DMS53 treated with DMSO at 0.1 percent for 48 hours (cell line): ENCODE results near the gene DCT.
A peak's percentile ranks its signal among the peaks of the same experiment; 100 is the strongest.

Source experiments
- DNase-seq: peaks from one replicate; lab custom pipeline; 2025; ENCODE audit not compliant: unreplicated experiment; lab: John Stamatoyannopoulos, UW

The DCT gene

DNA sequence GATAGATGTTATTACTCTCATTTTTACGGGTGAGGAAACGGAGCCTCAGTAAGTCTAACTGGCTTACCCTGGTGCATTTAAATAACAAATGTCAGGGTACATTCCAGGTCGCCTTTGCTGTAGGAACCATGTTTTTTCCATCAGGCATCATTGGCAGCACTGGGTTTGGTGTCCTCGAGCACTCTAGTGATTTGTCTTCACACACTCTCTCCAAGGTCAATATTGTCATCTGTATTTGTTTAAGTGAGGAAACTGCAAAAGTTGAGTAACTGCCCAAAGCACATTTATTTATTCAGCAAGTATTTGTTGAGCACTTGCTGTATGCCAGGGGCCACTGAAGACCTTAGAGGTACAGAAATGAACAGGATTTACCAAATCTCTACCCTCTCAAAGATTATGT, 78.6 kb downstream of the DCT start:
- peak; percentile 0 for DNase-seq

DNA sequence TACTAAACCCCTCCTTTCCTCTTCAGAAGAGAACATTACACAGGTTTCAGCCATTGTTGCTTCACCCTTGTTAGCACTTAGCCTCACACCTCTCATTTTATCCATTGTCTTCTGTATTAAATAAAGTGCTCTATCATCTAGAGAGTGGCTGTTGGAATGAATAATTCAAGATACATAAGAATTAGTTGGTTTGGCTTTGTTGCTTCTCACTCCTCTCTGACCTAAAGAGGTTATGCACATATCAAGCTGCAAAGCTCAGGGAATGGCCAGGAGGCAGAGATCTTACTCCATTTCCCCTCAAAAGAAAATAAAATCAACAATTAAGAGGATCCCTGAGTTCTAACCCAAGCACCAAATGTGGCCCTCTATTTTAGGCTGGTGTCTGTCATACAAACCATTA, 79.7 kb downstream of the DCT start:
- no peak for DNase-seq

DNA sequence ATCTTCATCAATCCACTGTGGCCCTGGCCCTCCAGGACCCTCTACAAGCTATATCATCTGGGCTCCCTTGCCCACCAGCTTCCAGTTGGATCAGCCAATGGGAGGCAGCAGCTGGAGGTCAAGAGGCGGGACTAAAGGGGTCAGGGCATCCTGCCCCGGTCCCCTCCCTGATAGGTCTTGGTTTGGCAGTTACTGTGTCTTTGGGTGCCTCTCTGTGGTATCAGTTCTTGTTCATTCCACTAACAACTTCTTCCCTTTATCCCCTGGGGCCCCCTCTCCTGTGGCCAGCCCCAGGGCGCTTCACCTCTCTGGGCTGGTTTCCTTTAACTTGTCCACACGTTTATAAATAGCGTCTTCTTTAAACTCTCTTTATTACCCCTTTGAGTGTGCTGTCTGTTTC, 83.6 kb downstream of the DCT start:
- no peak for DNase-seq

DNA sequence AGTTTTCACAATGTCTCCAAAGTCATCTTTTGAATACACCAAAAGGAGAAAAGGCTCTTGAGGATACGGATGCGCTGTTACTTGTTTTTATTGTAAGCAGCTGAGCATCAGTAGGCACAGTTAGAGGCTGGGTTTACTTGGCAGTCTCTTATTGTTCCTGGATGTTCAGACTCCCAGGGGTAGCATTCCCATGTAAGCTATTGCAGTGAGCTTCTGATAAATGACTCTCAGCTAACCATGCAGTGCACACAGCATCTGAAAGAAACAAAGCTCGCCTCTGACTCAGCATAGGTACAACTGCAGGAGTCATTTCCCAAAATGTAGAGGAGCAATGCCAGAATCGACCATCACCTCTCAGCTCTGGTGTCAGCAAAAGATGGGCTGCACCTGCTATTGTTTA, 84.8 kb downstream of the DCT start:
- DNase-seq, result no peak

GRCh38 chr13:94390881-94391280, 88.6 kb downstream of the DCT start:
- no peak for DNase-seq

- no peak for DNase-seq
Measured at GRCh38 chr13:94389604-94390351, 89.7 kb downstream of the DCT start.

- DNase-seq, result no peak
Measured at GRCh38 chr13:94387047-94387446, 92.4 kb downstream of the DCT start.
